Right atrium auricular region (tissue), 2 donors: ENCODE data around the gene SLC25A36. TPM values are rescaled to one million over a fixed set of nuclear protein-coding genes. Genes with fewer than 3 reads are reported as not detected.
A peak's percentile ranks its signal among the peaks of the same experiment; 100 is the strongest.

Experiments used
- DNase-seq: peaks from one replicate; pipeline ENCODE4 v3.0.0-alpha.2; 2019; ENCODE audit warnings: low spot score
- H3K27ac ChIP-seq, 2 donors: fragments of 200-600 bp; sonication (generic); 1 replicate in 1 of 2; 2 replicates in 1 of 2; pipeline ENCODE4 v1.5.1; 2016 to 2019
- H3K27me3 ChIP-seq, 2 donors: fragments of 200-600 bp; sonication (generic); one replicate each; pipeline versions ENCODE4 v1.5.1 to v1.6.0; 2017 to 2019
- H3K36me3 ChIP-seq: fragments of 200-600 bp; sonication (generic); one replicate; pipeline ENCODE4 v1.5.1; 2016
- H3K4me1 ChIP-seq, 2 donors: fragments of 200-600 bp; sonication (generic); one replicate each; pipeline versions ENCODE4 v1.5.1 to v1.6.0; 2017 to 2019
- H3K4me3 ChIP-seq, 2 donors: fragments of 200-600 bp; sonication (generic); 1 replicate in 1 of 2; 2 replicates in 1 of 2; pipeline ENCODE4 v1.5.1; 2017 to 2019; ENCODE audit warnings: mild to moderate bottlenecking in 1 of 2, moderate library complexity in 1 of 2
- H3K9me3 ChIP-seq, 2 donors: fragments of 200-600 bp; sonication (generic); one replicate each; pipeline ENCODE4 v1.5.1; 2019
- CTCF ChIP-seq, 2 donors: fragments of 200-600 bp; sonication (generic); IDR thresholded peaks; one replicate each; pipeline ENCODE4 v1.5.1; 2019; ENCODE audit warnings: antibody characterized with exemption in 2 of 2
- total RNA-seq, 2 donors: library from RNA; depleted of rRNA; stranded (reverse); fragments of >200 nt; gene quantifications; one replicate each; pipeline ENCODE4 v1.1.0, GENCODE V29; 2016

SLC25A36 gene
- total RNA-seq, 2 donors from 2014 or later: 31.0 to 78.8 TPM

GRCh38 chr3:140924097-140924873, 17.4 kb upstream of the SLC25A36 start:
- DNase-seq: peak; percentile 62
- no peaks in the 10 kb centered on the region for H3K9me3 ChIP-seq
- no peak for TF ChIP-seq CTCF (IDR thresholded peaks at IDR 0.05)
- H3K27ac ChIP-seq: peak overlapping the region; percentile 44 to 81
- H3K4me3 ChIP-seq: no peak overlapping the region
- H3K36me3 ChIP-seq: no peaks in the 10 kb centered on the region
- H3K4me1 ChIP-seq: no peaks in the 10 kb centered on the region
- H3K27me3 ChIP-seq: no peaks in the 10 kb centered on the region

GRCh38 chr3:140927279-140928069, 14.2 kb upstream of the SLC25A36 start:
- TF ChIP-seq CTCF (IDR thresholded peaks at IDR 0.05): no peak
- H3K27me3 ChIP-seq: no peaks in the 10 kb centered on the region
- no peaks in the 10 kb centered on the region for H3K4me1 ChIP-seq
- DNase-seq: no peak
- no peaks in the 10 kb centered on the region for H3K9me3 ChIP-seq
- H3K4me3 ChIP-seq: no peak overlapping the region
- H3K27ac ChIP-seq: peak overlapping the region in 1 of 2 donors; percentile 81
- H3K36me3 ChIP-seq: no peaks in the 10 kb centered on the region

GRCh38 chr3:140929446-140929845, 12.2 kb upstream of the SLC25A36 start:
- no peak for TF ChIP-seq CTCF (IDR thresholded peaks at IDR 0.05)

GRCh38 chr3:140931016-140931454, 10.6 kb upstream of the SLC25A36 start:
- no peaks in the 10 kb centered on the region for H3K4me1 ChIP-seq
- DNase-seq: no peak
- TF ChIP-seq CTCF (IDR thresholded peaks at IDR 0.05): no peak
- H3K9me3 ChIP-seq: no peaks in the 10 kb centered on the region
- no peaks in the 10 kb centered on the region for H3K36me3 ChIP-seq
- no peak overlapping the region for H3K27ac ChIP-seq
- H3K27me3 ChIP-seq: no peaks in the 10 kb centered on the region
- no peak overlapping the region for H3K4me3 ChIP-seq

More at GRCh38 chr3:140929446-140929845, 12.2 kb upstream of the SLC25A36 start:
- DNase-seq: no peak
- H3K36me3 ChIP-seq: no peaks in the 10 kb centered on the region
- no peaks in the 10 kb centered on the region for H3K4me1 ChIP-seq
- H3K27me3 ChIP-seq: no peaks in the 10 kb centered on the region
- H3K9me3 ChIP-seq: no peaks in the 10 kb centered on the region
- no peak overlapping the region for H3K27ac ChIP-seq
- H3K4me3 ChIP-seq: no peak overlapping the region

GRCh38 chr3:140931801-140932200, 9.8 kb upstream of the SLC25A36 start:
- TF ChIP-seq CTCF (IDR thresholded peaks at IDR 0.05): no peak
- no peaks in the 10 kb centered on the region for H3K36me3 ChIP-seq
- no peaks in the 10 kb centered on the region for H3K9me3 ChIP-seq
- no peak for DNase-seq
- no peak overlapping the region for H3K4me3 ChIP-seq
- no peaks in the 10 kb centered on the region for H3K27me3 ChIP-seq
- no peaks in the 10 kb centered on the region for H3K4me1 ChIP-seq
- no peak overlapping the region for H3K27ac ChIP-seq
